Uterus (tissue), 4 donors: Measurements from ENCODE around the gene CCDC149. TPM values are rescaled to one million over a fixed set of nuclear protein-coding genes. Genes with fewer than 3 reads are reported as not detected.

ENCODE experiments used
- DNase-seq, 2 donors: peaks; one replicate each; pipeline ENCODE4 v3.0.0-alpha.2; 2019 to 2020
- H3K27ac ChIP-seq, 2 donors: fragments of 200-600 bp; sonication (generic); 1 replicate in 1 of 2; 2 replicates in 1 of 2; pipeline ENCODE4 v1.5.1; 2016 to 2018
- H3K27me3 ChIP-seq, 2 donors: fragments of 200-600 bp; sonication (generic); one replicate each; pipeline ENCODE4 v1.5.1; 2018 to 2019; ENCODE audit warnings: control low read depth in 1 of 2
- H3K36me3 ChIP-seq, 2 donors: fragments of 200-600 bp; sonication (generic); one replicate each; pipeline ENCODE4 v1.5.1; 2019; ENCODE audit warnings: control low read depth in 1 of 2
- H3K4me1 ChIP-seq, 2 donors: fragments of 200-600 bp; sonication (generic); one replicate each; pipeline ENCODE4 v1.5.1; 2018 to 2019; ENCODE audit warnings: control low read depth in 1 of 2
- H3K4me3 ChIP-seq, 2 donors: fragments of 200-600 bp; sonication (generic); 1 replicate in 1 of 2; 2 replicates in 1 of 2; pipeline ENCODE4 v1.5.1; 2018 to 2019; ENCODE audit warnings: mild to moderate bottlenecking in 1 of 2
- H3K9me3 ChIP-seq, 2 donors: fragments of 200-600 bp; sonication (generic); one replicate each; pipeline ENCODE4 v1.5.1; 2019; ENCODE audit warnings: control low read depth in 1 of 2
- POLR2A ChIP-seq, 2 donors: fragments of 450-650 bp; IDR thresholded peaks; one replicate each; pipeline ENCODE4 v1.6.1; 2016; ENCODE audit warnings: antibody characterized with exemption in 2 of 2, mild to moderate bottlenecking in 1 of 2, moderate library complexity in 1 of 2
- intact Hi-C: fragments of 100-400 bp; cut with DNase I; formaldehyde crosslinking; loops from one replicate; pipeline ENCODE4 v1.15.1; 2023; ENCODE audit warnings: low total_unique reads
- total RNA-seq, 4 donors: library from RNA; depleted of rRNA in 3 of 4; stranded (reverse); fragments of >200 nt in 3 of 4; gene quantifications; one replicate each; pipeline versions ENCODE4 v1.1.0 to v1.2.4, GENCODE V29; 2014 to 2023
- TF ChIP-seq, protein P1 (sequence below), 4 experiments: fragments of 200-600 bp in 2 of 4; fragments of 450-650 bp in 2 of 4; sonication (generic) in 2 of 4; IDR thresholded peaks; one replicate each; pipeline ENCODE4 v1.5.1; 2016 to 2019; ENCODE audit warnings: antibody characterized with exemption in 4 of 4, mild to moderate bottlenecking in 2 of 4, moderate library complexity in 1 of 4
- donor health status: DM: yes; HTN: yes; CAD: no.

The CCDC149 gene
- total RNA-seq, 4 donors from 2014 or later: 18.7 to 462 (median 69.3) TPM

DNA sequence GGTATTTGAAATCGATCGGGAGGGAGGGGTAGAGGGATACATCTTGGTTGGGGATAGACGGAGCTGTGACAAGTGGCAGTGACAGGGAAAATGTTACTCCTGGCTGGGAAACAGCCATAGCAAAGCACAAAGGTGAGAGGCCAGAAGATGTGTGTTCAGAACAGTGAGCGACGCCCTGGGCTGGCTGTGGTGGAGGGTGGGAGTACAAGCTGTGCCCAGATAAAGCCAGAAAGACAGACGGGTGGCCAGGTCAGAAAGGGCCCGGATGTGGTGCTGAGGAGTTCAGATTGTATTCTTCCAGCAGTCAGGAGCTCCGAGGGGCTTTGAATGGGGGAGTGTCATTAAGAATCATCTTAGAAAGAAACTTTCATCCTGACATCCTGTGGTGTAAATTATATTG lies 27.9 kb downstream of the CCDC149 start:
- no peak for DNase-seq
- no peaks in the 10 kb centered on the region for H3K4me1 ChIP-seq
- no peak overlapping the region for H3K27ac ChIP-seq
- H3K27me3 ChIP-seq: no peaks in the 10 kb centered on the region
- intact Hi-C loops: no loop called here
- no peaks in the 10 kb centered on the region for H3K9me3 ChIP-seq
- no peaks in the 10 kb centered on the region for H3K36me3 ChIP-seq
- H3K4me3 ChIP-seq: no peak overlapping the region
- no peak for TF ChIP-seq POLR2A (IDR thresholded peaks at IDR 0.05)
- TF ChIP-seq, protein P1, sequence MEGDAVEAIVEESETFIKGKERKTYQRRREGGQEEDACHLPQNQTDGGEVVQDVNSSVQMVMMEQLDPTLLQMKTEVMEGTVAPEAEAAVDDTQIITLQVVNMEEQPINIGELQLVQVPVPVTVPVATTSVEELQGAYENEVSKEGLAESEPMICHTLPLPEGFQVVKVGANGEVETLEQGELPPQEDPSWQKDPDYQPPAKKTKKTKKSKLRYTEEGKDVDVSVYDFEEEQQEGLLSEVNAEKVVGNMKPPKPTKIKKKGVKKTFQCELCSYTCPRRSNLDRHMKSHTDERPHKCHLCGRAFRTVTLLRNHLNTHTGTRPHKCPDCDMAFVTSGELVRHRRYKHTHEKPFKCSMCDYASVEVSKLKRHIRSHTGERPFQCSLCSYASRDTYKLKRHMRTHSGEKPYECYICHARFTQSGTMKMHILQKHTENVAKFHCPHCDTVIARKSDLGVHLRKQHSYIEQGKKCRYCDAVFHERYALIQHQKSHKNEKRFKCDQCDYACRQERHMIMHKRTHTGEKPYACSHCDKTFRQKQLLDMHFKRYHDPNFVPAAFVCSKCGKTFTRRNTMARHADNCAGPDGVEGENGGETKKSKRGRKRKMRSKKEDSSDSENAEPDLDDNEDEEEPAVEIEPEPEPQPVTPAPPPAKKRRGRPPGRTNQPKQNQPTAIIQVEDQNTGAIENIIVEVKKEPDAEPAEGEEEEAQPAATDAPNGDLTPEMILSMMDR (IDR thresholded peaks at IDR 0.05): no peak

DNA sequence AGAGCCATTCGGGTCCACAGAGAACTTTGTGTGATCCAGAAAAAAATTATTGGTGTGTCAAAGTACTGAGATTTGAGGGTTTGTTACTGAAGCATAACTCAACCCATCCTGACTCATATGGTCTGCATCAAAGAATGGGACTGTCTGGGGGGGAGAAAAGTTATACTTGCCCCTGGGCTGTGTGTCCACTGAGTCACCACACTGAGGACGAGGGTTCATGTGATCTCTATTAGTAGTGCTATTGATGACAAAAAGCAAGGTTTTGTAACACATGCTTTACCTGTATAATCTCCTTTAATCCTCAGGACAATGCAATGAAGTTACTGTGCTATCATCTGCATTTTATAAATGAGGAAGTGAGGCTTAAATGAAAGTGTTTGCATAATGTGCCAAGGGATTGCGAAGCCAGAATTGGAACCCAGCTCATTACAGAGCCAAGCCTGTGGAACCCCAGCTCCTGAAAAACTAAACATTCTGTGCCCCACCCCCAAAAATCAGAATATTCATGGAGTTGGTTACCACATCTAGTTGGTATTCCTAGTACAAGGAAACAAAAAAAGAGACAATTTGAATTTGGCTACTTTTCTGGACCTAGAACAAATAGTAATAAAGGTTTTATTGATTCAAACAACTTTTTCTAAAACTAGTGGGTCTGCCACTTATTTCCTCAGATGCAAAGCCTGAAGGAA lies 31.2 kb downstream of the CCDC149 start:
- H3K27me3 ChIP-seq: no peaks in the 10 kb centered on the region
- no peaks in the 10 kb centered on the region for H3K36me3 ChIP-seq
- no peak for TF ChIP-seq POLR2A (IDR thresholded peaks at IDR 0.05)
- TF ChIP-seq, protein P1 (IDR thresholded peaks at IDR 0.05): no peak
- no peak overlapping the region for H3K4me3 ChIP-seq
- H3K4me1 ChIP-seq: no peaks in the 10 kb centered on the region
- H3K27ac ChIP-seq: no peak overlapping the region
- H3K9me3 ChIP-seq: no peaks in the 10 kb centered on the region
- intact Hi-C loops: no loop called here
- no peak for DNase-seq

DNA sequence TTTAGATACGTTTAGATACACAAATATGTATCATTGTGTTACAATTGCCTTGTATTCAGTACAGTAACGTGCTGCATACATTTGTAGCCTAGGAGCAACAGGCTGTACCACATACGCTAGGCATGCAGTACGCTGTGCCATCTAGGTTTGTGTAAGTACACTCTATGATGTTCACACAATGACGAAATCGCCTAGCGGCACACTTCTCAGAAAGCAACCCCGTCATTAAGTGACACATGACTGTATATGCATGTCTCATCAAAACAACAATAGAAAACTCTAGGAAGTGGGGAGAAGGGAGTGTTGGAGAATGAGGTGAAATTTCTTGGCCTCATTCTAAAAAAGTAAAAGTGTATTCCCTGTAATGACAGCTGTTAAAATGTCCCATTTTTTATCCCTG lies 32.7 kb downstream of the CCDC149 start:
- Histone ChIP-seq H3K27me3 (no peaks in the 10 kb centered on the region), H3K36me3 (no peaks in the 10 kb centered on the region), H3K9me3 (no peaks in the 10 kb centered on the region), H3K4me3 (no peak overlapping the region), H3K4me1 (no peaks in the 10 kb centered on the region), H3K27ac (no peak overlapping the region)
- intact Hi-C loops: no loop called here
- DNase-seq: no peak
- TF ChIP-seq, protein P1 (IDR thresholded peaks at IDR 0.05): no peak
- no peak for TF ChIP-seq POLR2A (IDR thresholded peaks at IDR 0.05)

DNA sequence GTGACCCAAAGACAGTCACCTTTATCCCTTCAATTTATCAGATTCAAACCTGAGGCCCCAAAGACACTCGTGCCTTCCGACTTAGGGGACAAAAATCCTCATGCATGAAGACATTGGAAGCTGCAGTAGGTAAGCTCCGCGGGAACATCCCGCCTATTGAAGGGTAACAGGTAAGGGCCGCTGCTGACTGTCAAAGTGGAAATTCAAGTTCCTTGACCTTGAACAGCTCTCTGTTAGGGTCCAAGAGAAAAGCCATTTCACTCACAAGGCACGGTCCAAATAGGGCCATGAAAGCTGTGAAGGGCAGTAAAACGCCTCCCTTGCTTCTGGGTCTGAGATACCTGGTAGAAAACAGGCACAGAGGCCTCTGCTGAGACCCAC lies 34.2 kb downstream of the CCDC149 start:
- Histone ChIP-seq H3K9me3 (no peaks in the 10 kb centered on the region), H3K27ac (peak overlapping the region in 1 of 2 donors; percentile 2), H3K36me3 (no peaks in the 10 kb centered on the region), H3K27me3 (no peaks in the 10 kb centered on the region), H3K4me3 (no peak overlapping the region), H3K4me1 (no peaks in the 10 kb centered on the region)
- DNase-seq: no peak
- intact Hi-C loops: no loop called here
- no peak for TF ChIP-seq POLR2A (IDR thresholded peaks at IDR 0.05)
- TF ChIP-seq, protein P1 (IDR thresholded peaks at IDR 0.05): no peak

DNA sequence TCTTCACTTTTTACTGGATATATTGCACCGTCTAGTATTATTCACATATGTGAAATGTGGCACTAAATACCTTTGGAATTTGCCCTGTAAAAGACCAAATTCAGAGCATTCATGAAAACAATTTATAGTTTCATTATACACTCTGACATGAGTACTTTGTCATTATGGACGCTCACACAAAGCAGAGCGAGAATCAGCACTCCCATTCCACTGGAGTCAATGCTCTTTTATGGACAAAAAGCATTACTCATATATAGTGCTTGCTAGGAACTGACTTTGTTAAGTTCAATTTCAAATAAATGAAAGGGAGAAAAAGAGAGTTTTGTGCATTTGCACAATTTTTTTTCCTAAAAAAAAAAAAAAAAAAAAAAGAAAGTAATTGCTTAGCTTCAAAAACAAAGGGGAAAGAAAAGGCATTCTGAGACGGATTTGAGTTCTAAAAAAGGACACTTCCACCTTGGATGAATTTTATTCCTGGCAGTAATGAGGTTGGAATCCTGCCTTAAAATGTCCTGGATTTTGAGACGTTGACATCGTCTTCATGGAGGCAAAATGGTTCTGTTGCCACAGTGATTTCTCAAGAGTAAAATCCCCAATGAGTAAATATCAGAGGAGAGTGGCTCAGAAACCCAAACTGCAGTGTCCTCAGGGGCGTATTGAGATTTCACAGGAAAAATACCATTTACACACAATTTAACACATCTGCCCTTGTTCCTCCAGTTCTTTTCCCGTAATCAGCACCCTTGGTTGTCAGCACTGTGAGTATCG lies 34.8 kb downstream of the CCDC149 start:
- Histone ChIP-seq H3K9me3 (no peaks in the 10 kb centered on the region), H3K27ac (peak overlapping the region in 1 of 2 donors; percentile 29), H3K36me3 (no peaks in the 10 kb centered on the region), H3K4me1 (no peaks in the 10 kb centered on the region), H3K27me3 (no peaks in the 10 kb centered on the region), H3K4me3 (no peak overlapping the region)
- intact Hi-C loops: no loop called here
- TF ChIP-seq POLR2A (IDR thresholded peaks at IDR 0.05): no peak
- no peak for DNase-seq
